ENCODE data around the gene KCNMA1.

The KCNMA1 gene

DNA sequence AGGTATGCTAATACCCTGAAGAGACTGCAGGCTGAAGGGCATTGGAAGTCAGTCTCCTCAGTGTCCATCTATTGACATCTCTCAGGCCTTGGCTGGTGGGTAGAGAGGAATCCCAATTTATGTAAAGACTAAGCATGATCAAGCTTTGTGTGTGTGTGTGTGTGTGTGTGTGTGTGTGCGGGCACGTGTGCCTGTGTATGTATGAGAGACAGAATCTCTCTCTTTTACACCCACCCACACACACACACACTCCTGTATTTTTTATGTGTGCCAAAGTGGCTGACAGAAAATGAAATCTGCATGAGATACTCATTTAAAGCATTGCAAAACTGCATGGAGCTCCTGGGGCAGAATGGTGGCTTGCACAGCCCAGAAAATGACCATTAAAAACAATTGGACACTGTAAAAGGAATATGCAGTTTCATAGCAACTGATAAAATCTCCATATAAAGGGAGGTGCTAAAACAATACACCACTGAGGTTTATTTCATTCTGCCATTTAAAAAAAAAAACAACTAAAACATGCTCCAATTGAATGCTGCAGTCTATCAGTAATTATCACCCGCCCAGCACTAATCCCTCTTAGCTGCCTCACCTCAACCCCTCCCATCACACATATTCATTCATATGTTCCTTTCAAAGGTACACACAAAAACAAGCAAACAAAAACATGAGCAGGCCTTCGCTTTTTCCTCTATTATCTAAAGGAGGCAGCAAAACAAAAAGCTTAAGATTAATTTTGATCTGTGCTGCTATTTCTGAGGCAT lies 385.0 kb downstream of the KCNMA1 start:
- peak; percentile 82 for DNase-seq

DNA sequence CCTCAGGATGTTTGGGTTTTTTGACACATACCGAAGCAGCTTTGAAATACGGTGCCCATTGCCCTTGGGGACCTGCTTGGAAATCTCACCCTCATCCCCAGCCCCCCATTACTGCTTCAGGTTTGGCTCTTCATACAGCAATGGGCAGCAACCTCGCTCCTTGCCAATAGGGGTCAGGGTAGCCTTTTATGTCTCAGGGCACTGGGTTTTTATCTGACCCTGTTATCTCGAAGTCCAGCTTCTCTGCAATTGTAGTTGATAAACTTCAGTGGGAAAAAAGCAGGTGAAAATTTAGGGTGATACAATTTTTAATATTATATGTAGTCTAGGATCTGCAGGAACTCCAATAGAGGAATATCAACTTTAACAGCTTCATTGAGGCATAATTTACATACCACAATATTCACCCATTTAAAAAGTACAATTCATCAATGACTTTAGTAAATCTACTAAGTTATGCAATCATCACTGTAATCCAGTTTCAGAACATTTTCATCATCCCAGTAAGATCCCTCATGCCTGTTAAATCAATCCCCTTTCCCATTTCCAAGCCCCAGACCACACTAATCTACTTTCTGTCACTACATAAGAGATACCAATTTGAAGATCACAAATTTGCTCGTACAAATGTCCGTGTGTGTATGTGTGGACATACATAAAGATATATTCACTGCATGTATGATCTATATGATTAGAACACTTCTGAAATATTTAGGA lies 386.2 kb downstream of the KCNMA1 start:
- peak; percentile 65 for DNase-seq

DNA sequence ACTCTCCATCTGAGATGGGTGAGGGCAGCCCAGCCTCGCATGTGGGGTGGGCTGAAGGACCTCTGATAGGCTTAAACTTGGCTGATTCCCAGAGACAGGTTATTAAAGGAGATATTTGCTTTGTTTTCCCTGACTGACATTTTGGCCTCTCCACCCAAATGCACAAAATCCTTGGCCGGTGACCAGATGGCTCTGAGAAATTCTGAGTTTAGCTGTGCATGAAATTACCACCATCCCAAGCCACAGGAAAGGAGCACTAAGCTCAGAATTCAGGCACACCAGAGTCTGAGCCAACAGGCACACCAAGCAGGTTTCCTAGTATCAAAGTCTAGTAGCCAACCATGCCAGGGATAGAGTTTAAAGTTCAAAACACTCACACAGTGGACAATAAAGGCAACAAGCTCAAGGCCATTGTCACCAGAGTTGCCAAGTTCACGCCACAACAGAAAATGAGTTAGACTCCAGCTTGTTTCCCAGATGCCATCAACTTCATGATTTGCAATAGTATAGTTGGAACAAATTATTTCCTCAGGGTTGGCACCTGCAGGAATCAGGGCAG lies 387.6 kb downstream of the KCNMA1 start:
- no peak for DNase-seq

DNA sequence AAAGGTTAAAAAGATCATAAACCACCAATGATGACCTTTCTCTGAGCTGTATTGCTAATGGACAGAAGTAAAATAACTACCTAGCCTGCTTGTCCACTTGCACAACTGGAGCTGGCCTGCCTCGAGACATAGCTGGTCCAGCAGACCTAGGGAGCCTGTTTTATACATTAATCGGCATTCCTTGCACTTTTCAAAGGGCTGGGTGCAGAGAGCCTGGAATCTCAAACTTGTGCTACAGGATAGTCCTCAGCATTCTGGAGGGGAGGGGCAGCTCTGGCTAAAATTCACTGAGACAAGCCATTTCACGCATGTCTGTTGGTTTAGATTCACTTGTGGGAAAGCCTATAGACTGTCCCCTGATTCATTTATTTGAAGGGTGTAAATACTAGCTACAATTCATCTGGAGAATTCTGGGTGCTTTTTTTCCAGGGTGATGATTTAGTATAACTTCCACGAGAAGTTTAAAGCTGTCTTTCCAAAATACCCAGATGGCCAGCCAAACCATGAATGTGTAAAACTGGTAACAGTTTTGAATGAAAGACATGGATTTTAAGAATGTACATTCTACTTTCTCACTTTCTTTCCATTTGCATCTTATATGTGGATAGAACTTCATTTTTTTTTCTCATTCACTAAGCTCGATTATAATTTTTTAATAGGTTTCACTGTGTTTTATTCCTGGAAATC lies 389.4 kb downstream of the KCNMA1 start:
- DNase-seq = no peak

DNA sequence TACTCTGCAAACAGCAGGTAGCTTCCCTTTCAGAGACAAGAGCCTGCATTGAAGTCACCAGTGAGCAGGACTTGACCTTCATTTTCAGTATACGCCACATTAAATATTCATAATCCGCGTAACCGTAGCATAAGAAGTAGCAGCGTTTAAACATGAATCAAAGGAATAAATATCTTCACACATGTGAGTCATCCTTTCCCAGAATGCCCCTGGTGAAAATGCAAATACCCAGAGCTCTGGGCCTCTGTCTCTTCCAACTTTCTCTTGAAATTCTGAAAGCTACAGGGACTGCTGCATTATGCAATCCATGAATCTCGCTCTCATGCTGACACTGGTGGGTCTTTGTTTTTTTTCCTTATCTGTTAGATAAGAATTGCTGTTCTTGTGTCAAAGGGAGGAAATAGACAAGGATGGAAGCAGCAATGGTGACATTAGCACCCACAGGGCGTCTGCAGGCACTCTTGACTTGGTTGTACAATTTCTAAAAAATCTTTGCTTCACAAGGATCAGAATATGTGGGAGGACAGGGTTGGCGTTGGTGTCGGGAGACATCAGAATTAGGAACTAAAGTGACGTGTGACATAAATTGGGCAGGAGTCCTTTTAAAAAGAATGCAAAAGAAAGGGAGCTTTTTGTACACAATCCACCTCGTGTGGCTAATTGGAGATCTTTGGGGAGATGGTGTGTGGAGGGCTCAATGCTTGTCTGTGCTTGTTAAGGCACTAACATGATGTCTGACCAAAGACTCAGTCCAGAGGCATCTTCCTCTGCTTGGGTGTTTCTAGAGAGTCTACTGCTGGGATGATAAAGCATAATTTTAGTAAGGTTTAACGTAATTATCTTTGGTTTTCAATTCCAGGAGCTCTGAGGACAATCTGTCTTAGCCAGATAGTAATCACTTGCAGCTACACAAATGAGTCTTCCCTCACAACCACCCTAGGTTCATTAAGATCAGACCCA lies 390.3 kb downstream of the KCNMA1 start:
- DNase-seq = no peak

DNA sequence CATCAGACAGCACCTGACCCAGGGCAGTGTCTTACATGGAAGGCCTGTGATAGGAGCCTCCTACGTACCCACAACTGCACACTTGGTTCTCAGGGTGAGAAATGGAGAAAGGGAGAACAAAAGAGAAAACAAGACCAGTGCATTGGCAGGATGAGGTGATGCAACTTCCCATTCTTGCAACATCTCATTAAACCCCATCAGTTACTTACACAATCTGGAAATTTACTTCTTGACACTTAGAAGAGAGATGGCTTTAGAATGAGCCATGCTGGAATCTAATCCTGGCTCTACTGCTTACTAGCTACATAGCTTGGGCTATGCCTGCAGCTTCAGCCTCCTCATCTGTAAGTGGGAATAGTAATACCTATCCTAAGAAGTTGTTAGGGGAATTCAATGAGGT lies 391.7 kb downstream of the KCNMA1 start:
- DNase-seq = no peak

DNA sequence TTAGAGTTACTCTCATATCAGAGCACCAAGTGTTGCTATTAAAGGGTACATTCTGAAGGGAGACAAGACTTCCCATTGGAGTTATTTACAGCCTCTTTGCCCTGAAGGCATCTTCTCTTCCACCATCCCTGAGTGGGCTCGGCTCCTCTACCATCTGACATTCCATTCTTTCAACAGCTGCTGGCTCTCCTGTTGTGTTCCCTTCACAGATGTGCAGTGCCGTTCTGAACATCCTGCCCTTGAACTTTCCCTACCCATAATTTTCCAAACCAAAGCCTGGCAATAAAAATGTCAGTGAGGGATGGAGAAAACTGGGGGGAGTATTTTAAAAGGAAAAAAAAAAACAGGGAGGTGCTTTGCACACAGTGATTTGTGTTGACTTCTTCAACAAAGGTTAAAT lies 392.9 kb downstream of the KCNMA1 start:
- DNase-seq = no peak

DNA sequence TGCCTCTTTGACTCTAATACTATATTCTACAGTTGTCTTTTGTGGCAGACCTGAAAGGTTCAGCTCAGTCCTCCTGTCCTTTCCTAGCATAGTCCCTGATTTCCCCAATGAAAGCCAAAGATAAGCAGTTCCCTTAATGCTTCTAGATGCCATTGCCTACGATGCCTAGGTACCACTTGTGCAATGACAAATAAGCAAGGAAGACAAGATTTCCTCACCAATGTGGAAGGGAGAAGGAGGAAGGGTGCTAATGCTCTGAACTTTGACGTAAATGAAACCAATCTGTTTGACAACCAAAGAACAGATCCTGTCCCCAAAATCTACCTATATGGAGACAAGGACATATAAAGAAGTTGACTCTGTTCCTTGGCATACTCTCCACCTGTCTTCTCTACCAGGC lies 393.3 kb downstream of the KCNMA1 start:
- DNase-seq = no peak

DNA sequence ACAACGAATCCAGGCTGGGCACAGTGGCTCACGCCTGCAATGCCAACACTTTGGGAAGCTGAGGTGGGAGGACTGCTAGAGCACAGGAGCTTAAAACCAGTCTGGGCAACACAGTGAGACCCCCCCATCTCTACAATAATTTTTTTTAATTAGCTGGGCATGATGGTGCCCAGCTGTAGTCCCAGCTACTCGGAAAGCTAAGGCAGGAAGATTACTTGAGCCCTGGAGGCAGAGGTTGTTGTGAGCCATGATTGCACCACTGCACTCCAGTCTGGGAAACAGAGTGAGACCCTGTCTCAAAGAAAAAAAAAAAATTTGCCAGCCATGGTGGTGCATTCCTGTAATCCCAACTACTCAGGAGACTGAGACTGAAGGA lies 396.3 kb downstream of the KCNMA1 start:
- DNase-seq = no peak

DNA sequence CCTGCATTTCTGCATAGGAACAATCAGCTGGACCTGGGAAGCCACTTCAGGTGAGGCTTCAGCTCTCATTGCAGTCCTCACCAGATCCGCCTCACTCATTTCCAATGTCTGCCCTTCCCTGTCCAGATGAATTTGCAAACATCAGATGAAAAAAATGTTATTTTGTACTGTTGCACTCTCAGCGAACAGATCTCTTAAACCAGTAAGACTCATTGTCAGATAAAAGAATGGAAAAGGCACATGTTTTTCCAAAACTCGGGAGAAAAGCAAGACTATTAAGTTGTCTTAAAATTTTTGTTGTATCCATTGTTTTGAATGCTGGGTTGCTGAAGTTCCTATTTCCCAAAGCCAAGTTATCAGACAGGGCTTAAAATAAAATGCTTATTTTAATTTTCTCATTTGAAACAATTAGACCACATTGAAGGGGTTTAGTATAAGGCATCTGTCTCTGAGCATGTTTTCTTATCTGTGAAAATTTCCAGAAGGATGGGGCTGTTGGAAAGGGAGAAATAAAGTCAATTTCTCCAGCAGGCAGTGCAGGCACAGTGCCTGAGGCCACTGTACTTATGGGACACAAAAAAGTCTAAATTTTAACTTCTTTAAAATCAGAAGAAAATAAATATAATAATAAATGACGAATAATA lies 396.8 kb downstream of the KCNMA1 start:
- no peak for DNase-seq

DNA sequence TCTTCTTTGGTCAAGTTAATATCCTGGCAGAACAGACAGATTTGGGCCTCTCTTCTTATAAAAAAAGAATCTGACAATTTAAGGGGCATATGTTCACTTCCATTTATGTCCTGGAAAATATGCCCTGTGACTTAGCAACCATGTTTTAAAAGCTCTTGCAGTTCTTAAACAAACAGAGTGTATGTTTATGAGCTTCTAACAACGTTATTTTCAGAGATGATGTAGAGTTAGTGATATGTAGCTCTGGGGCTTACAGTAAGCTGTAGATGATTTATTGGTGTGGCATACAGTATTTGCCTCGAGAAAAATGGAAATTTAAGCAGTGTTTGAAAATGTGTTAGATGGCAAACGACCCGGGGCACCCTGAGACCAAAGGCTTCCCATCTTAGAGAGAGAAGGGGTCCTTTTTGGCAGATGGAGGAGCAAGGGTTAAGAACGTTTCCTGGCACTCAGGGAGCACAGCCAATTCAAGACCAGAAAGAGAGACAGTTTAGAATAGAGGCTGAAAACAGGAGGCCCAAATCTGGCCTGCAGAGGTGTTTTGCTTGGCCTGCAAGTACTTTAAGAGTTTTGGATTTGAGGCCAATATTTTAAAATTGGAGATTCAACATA lies 397.5 kb downstream of the KCNMA1 start:
- DNase-seq = no peak

DNA sequence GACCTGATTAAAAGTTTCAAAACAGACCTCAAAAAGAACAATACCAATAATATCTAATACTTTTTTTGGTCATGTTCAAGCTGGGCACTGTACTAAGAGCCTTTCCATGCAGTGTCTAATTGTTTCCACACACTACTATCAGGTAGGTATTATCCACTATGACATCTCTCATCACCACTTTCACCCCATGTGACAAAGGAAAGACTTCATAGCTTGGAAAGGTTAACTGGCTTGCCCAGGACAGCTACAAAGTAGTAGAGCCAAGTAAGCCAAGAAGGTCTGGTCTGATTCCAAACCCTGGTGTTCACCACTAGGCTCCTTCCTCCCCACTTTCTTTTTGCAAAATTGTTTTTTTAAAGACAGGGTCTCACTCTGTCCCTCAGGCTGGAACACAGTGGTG lies 400.5 kb downstream of the KCNMA1 start:
- no peak for DNase-seq

DNA sequence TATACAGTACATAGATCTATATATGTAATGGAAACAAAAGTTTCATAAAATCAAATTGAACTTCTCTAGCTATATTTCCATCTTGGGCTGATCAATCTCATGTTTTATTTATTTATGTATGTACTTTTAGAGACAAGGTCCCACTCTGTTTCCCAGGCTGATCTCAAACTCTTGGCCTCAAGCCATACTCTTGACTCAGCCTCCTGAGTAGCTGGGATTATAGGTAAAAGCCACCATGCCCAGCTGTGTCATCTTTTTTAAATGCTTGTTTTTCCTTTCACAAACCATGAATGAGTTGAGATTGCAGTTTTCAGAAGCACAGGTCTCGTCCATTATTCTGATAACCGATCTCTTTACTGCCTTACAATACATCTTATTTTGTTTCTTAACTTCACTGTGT lies 400.9 kb downstream of the KCNMA1 start:
- DNase-seq = peak; percentile 6

DNA sequence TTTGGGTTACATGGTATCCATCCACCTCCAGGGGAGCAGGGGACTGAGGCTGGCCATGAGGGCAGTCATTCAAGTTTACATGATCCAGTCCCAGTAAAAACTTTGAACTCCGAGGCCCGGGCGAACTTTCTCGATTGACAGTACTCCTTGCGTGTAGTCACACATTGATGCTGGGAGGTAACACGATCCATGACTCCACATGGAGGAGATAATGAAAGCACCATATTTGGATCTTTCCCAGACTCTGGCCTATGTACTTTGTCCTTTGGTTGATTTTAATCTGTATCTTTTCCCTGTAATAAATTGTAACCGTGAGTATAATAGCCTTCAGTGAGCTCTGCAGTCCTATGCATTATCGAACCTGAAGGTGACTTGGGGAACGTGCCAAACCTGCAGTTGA lies 401.6 kb downstream of the KCNMA1 start:
- DNase-seq = no peak

DNA sequence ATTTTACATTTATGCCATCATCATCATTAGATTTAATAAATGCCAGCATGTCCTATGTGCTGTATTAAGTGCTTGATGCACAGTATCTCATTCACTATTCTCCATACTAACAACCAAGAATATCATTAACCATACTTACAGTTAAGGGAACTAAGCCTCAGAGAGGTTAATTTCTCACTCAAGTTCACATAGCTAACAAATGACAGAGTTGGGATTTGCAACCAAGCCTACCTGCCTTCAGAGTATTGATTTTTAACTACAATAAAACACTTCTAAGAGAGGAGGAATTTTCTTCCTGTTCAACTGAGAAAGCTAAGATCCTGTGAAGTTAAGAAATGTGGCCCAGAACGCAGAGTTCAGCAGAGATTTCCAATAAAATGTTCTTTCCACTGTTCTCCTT lies 403.0 kb downstream of the KCNMA1 start:
- DNase-seq = no peak

DNA sequence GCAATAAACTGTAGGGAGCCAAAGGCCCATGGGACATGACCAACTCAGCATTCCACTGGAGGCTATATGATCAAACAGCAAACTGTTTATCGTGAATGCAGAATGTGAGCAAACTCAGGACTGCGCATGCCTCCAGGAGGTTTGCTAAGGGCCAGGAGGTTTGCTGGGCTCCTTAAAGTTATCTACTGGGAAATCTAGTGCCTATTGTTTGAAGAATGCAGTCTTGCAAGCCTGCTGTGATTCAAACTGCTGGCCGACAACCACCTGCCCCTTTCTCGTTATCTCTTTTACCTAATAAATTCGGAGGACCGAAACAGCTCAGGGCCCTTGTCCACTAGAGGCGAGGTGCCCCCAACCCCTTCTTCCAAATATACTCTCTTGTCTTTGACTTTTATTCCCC lies 404.1 kb downstream of the KCNMA1 start:
- no peak for DNase-seq

DNA sequence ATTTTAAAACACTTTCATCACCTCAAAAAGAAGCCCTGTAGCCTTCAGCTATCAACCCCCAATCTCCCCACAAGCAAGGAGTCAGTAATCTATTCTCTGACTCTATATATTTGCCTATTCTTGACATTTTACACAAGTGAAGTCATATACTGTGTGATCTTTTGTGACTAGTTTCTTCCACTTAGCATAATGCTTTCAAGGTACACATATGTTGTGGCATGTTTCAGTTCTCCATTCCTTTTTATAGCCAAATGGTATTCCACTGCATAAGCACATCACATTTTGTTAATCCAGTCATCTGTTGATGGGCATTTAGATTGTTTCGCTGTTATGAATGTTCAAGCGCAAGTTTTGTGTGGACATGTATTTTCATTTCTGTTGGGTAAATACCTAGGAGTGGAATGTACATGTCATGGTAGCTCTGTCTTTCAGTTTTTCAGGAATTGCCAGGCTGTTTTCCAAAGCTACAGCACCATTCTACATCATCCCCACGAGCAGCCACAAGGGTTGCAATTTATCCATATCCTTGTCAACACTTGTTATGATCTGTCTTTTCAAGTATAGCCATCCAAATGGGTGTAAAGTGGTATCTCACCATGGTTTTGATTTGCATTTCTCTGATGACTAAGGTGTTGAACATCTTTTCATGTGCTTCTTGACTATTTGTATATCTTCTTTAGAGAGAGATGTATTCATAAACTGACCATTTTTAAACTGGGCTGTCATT lies 405.6 kb downstream of the KCNMA1 start:
- DNase-seq = no peak

DNA sequence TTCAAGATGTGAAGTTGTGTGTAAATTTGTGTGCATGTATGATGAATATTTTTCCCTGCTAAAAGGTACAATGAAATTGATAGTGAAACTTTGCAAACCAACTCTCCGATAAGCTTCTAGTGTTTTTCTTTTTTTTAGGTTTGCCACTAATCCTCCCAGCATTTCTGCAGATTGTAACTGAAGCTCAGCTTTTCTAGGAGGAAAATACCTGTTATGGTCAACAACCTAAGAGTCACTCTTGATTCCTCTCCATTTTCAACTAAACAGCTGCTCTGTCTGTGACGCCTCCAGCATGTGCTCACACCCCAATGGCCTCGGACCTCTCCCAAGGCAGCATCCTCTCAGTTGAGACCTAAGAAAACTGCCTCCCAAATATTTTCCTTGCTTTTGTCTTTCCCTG lies 406.2 kb downstream of the KCNMA1 start:
- DNase-seq = no peak

DNA sequence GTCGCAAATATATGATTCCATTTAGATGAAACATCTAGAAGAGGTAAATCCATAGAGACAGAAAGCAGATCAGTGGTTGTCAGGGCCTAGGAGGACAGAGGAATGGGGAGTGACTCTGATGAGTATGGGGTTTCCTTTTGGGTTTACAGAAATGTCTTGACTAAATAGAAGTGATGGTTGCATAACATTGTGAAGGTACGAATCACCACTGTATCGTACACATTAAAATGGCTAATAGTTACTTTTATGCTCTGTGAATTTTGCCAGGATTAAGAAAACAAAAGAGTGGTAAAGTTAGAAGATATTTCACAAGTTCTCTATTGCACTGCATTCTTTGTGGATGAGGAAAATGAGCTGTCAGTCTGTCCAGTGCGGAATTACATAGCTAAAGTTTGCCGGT lies 407.4 kb downstream of the KCNMA1 start:
- DNase-seq = no peak

DNA sequence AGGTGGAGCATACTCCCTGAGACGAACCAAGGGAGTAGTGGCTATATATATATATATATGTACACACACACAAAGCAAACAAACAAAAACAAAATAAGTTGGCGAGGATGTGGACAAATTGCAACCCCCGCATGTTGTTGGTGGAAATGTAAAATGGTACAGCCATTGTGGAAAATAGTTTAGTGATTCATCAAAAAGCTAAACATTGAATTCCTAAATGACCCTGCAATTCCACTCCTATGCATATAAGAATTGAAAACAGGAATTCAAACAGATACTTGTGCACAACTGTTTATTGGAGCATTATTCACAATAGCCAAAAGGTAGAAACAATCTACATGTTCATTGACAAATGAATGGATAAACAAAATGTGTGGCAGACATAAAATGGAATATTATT lies 407.9 kb downstream of the KCNMA1 start:
- DNase-seq = no peak

DNA sequence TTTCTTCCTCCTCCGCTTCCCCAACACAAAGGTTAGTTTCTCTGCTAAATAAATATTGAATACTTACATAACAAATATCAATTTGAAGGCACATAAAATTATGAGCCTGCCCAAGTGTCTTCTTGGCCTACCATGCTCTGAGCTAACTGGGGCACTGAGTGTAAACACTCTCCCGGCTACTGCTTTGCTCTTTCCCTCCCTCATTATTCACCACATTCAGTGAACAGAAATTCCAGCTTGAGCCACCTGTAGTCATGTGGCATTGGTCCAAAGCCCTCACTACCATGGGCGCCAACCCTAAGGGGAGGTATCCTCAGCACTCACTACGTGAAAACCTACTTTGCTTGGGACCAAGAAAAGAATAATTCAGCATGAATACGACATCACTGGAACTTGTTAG lies 409.0 kb downstream of the KCNMA1 start:
- no peak for DNase-seq
